ENCODE data around the gene PSG7. TPM values are rescaled to one million over a fixed set of nuclear protein-coding genes. Genes with fewer than 3 reads are reported as not detected.
A peak's percentile ranks its signal among the peaks of the same experiment; 100 is the strongest.
"Not testable (repeated sequence)": the region's sequence is repeated elsewhere in the genome, so short reads cannot be mapped to it uniquely, and the experiment has no call there.

Gene PSG7
- total and polyA plus RNA-seq, 12 donors = not detected

DNA sequence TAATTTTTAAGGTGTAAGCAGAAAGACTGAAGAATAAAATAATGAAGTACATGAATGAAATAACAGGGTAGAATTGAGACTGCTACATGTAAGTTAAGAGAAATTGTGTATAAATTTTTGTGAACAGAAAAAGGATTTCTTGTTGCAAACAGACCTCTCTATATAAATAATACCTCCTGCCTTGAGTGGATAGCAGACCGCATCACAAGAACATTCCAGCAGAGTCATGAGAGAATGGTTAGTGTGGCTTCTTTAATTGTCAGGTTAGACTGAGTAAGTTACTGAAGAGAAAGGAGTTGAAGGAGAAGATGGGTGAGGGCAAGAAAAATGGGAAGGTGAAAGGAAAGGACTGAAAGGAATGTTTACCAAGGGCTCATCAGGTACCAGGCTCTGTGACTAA is 37.9 kb downstream of the PSG7 start:
- H3K9me3 ChIP-seq (replicated peaks in 1 of 3); H3K4me1 ChIP-seq (replicated peaks in 1 of 2); H3K4me3 ChIP-seq; H3K36me3 ChIP-seq (replicated peaks in 1 of 2); DNase-seq; H3K27me3 ChIP-seq; H3K27ac ChIP-seq; intact Hi-C loops (cut with DNase I): not testable (repeated sequence)
- WGBS, 4 donors = 78 to 87% (median 81%) methylated on average over 1 of the region's 1 CpG

DNA sequence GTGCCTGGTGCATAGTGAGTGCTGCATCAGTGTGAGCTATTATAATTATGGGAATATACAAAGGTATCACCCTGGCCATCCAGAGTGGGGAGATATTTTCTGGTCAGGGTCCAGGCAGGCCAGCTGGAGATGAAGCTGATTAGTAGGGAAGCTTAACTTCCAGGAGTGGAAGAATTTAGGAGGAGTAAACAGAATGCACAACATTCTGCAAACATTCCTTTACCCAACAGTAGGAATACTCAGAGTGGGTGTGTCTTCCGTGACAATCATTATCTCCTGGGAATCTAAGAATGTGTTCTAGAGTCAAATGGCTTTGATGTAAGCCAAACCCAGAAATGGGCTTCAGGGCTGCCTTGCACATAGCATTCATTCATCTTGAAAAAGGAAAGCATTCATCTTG is 38.4 kb downstream of the PSG7 start:
- peak in 1 of 7 donors; percentile 6 for DNase-seq
- H3K36me3 ChIP-seq (replicated peaks in 1 of 2); H3K9me3 ChIP-seq (replicated peaks in 1 of 3); H3K4me3 ChIP-seq; intact Hi-C loops (cut with DNase I); H3K27ac ChIP-seq; H3K27me3 ChIP-seq; H3K4me1 ChIP-seq (replicated peaks in 1 of 2): not testable (repeated sequence)
- WGBS, 4 donors = 57 to 71% (median 62%) methylated on average over 1 of the region's 1 CpG

DNA sequence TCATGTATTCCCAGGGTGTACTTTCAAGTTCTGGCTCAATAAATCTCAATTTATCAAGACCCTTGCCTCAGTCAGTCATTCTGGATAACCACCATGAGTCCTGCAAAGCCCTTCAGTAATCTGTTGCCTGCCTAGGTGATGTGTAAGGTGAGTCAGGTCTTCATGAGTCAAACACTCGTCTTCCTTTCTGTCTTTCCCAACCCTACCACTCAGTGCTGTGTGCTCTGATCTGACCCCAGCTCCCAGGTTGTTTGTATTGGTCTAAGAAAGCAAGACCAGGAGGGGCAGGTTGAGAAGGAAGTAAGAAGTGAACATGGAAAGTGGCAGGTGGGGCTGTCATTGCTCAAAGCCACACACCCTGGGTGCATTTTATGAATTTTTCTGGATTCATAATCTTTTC is 39.3 kb downstream of the PSG7 start:
- H3K36me3 ChIP-seq (replicated peaks in 1 of 2); H3K9me3 ChIP-seq (replicated peaks in 1 of 3); DNase-seq; intact Hi-C loops (cut with DNase I); H3K4me1 ChIP-seq (replicated peaks in 1 of 2); H3K27me3 ChIP-seq; H3K4me3 ChIP-seq; H3K27ac ChIP-seq: not testable (repeated sequence)
- WGBS, 4 donors = 17 to 30% (median 25%) methylated on average over 1 of the region's 1 CpG

DNA sequence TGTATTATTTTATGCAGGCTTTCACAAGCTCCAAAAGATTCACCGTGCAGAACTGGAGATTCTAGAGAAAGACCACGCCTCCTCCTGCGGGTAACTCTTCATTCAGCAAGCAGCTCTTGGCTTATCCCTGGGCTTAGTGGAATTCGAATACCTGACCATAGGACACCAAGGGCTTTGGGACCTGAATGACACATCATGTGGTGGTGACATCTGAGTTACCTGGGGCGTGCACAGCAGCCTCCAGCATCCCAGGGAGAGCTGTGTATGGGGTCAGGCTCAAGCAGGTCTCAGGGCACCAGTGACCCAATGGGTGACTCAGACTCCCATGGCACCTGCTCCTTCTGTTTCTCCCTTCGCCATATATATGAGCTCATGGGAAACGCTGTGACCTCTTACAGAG is 46.6 kb downstream of the PSG7 start:
- H3K36me3 ChIP-seq (replicated peaks in 1 of 2); intact Hi-C loops (cut with DNase I); H3K4me3 ChIP-seq; H3K9me3 ChIP-seq (replicated peaks in 1 of 3); DNase-seq; H3K27me3 ChIP-seq; H3K4me1 ChIP-seq (replicated peaks in 1 of 2); H3K27ac ChIP-seq: not testable (repeated sequence)
- WGBS, 4 donors = 77 to 84% (median 82%) methylated on average over 7 of the region's 7 CpGs

DNA sequence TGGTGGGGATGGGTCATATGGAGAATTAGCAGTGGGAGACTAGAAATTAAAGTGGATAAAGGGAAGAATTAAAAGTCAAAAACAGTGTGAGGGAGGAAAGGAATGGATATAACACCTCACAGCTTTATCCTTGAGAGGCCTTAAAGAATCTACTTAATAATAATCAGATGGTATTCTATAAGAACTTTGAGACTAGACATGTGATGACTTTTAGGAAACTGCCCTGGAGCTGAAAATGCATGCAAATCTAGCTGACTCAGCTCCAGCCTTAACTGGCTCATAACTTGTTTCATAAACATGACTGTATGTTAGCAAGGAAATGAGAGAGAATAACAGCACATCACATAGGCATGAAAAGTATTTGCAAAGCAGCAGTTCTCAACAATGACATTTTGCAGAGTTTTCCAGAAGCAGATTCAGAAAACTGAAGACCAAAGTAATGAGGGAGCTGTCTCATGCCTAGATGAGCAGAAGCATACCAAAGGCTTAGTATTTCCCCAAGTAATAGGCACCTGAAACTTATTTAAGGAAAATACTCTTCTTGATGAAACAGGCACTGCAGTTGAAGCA is 49.0 kb downstream of the PSG7 start:
- H3K27ac ChIP-seq; H3K4me1 ChIP-seq (replicated peaks in 1 of 2); H3K36me3 ChIP-seq (replicated peaks in 1 of 2); DNase-seq; H3K27me3 ChIP-seq; intact Hi-C loops (cut with DNase I); H3K4me3 ChIP-seq; H3K9me3 ChIP-seq (replicated peaks in 1 of 3): not testable (repeated sequence)

DNA sequence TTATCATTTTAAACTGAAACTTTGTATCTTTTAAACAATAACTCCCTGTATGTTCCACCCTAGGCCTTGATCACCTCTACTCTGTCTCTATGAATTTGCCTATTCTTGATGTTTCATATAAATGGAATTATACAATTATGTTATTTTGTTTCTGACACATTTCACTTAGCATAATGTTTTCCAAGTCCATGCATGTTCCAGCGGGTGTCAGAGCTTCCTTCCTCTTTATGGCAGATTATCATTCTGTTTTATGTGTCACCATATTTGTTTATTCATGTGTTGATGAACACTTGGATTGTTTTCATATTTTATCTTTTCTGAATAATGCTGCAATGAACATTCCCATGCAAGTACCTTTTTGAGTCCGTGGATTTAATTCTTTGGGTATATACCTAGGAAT is 54.3 kb downstream of the PSG7 start:
- H3K4me3 ChIP-seq; H3K36me3 ChIP-seq (replicated peaks in 1 of 2); intact Hi-C loops (cut with DNase I); DNase-seq; H3K27ac ChIP-seq; H3K9me3 ChIP-seq (replicated peaks in 1 of 3); H3K4me1 ChIP-seq (replicated peaks in 1 of 2); H3K27me3 ChIP-seq: not testable (repeated sequence)
- WGBS, 4 donors = 71 to 87% (median 75%) methylated on average over 2 of the region's 2 CpGs

DNA sequence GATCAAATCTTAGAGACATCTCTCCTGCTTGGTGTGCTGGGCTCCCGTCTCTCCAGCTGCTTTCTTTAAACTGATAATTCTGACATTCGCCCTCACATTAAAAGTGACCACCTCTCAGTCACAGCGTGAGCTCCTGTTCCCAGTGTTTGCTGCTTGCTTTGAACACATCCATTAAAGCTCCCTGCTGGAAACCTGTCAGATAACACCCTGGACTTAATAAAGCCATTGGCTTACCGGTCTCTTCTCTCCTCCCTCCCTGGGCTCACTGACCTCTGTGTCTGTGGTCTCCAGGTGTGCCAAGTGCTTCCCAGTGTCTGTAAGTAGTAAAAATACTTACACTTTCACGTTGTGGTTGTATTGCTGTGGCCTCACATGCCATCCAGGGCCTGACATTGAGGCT is 55.0 kb downstream of the PSG7 start:
- WGBS, 4 donors = 60 to 74% (median 67%) methylated on average over 5 of the region's 5 CpGs
- H3K27ac ChIP-seq; H3K27me3 ChIP-seq; H3K4me1 ChIP-seq (replicated peaks in 1 of 2); intact Hi-C loops (cut with DNase I); H3K36me3 ChIP-seq (replicated peaks in 1 of 2); H3K4me3 ChIP-seq; DNase-seq; H3K9me3 ChIP-seq (replicated peaks in 1 of 3): not testable (repeated sequence)

DNA sequence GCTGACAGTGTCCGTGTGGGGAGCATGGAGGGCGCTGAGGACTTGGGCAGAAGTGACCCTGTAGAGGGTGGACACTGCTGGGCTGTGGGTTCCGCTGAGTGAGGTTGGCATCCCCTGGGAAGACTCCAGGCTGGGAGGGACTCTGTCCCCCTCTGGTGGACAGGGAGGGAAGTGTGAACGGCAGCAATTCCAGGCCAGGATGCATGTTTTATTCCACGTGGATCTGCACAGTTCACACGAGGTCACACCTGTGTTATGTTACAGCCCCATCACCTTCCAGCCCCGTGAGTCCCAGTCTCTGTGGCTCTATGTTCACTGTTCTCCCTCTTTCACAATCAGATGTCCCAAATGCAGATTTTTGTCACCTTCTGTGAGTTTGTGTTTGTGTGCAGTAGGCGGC is 55.7 kb downstream of the PSG7 start:
- H3K4me1 ChIP-seq (replicated peaks in 1 of 2); H3K9me3 ChIP-seq (replicated peaks in 1 of 3); intact Hi-C loops (cut with DNase I); H3K4me3 ChIP-seq; DNase-seq; H3K36me3 ChIP-seq (replicated peaks in 1 of 2); H3K27me3 ChIP-seq; H3K27ac ChIP-seq: not testable (repeated sequence)
- 65 to 70% (median 66%) methylated on average over 7 to 8 of the region's 8 CpGs for WGBS, 4 donors
- TF ChIP-seq, protein P1, sequence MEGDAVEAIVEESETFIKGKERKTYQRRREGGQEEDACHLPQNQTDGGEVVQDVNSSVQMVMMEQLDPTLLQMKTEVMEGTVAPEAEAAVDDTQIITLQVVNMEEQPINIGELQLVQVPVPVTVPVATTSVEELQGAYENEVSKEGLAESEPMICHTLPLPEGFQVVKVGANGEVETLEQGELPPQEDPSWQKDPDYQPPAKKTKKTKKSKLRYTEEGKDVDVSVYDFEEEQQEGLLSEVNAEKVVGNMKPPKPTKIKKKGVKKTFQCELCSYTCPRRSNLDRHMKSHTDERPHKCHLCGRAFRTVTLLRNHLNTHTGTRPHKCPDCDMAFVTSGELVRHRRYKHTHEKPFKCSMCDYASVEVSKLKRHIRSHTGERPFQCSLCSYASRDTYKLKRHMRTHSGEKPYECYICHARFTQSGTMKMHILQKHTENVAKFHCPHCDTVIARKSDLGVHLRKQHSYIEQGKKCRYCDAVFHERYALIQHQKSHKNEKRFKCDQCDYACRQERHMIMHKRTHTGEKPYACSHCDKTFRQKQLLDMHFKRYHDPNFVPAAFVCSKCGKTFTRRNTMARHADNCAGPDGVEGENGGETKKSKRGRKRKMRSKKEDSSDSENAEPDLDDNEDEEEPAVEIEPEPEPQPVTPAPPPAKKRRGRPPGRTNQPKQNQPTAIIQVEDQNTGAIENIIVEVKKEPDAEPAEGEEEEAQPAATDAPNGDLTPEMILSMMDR (IDR thresholded peaks at IDR 0.05) = peak in 2 of 6 experiments; percentile 18 to 20

DNA sequence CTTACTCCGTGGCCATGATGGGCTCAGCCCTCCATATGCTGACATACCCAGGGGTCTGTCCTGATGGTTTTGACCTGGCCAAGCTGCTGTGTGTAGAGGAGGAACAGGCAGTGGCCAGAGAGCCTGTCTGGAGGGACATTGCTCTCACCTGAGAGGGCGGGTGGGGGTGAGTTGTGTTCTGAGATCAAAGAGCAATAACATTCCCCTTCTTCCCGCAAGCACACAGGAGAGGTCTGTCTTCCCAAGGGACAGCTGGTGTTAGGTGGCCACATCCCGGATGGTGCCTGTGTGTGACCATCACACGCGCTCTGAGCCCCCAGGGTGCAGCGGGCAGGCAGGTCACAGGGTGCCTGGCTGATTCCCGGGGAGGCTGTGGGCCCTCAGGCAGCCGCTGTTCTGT is 56.4 kb downstream of the PSG7 start:
- 86 to 92% (median 88%) methylated on average over 9 of the region's 9 CpGs for WGBS, 4 donors
- H3K27ac ChIP-seq; H3K36me3 ChIP-seq (replicated peaks in 1 of 2); H3K9me3 ChIP-seq (replicated peaks in 1 of 3); H3K4me1 ChIP-seq (replicated peaks in 1 of 2); H3K4me3 ChIP-seq; H3K27me3 ChIP-seq; intact Hi-C loops (cut with DNase I); DNase-seq: not testable (repeated sequence)

Data from adrenal gland (tissue), 12 donors.